Fibroblast of lung (primary cell): ENCODE data around the gene ACVR1C. TPM values are rescaled to one million over a fixed set of nuclear protein-coding genes. Genes with fewer than 3 reads are reported as not detected.
A peak's percentile ranks its signal among the peaks of the same experiment; 100 is the strongest.

Source experiments
- DNase-seq, 2 donors: peaks; one replicate each; pipeline versions ENCODE4 v3.0.0 to v3.0.0-alpha.2; 2010; ENCODE audit warnings: low read depth in 2 of 2
- H2AFZ ChIP-seq: 2 replicates; pipeline ENCODE4 v1.5.1; 2012; ENCODE audit warnings: low read length, control low read depth, inconsistent platforms
- H3K27ac ChIP-seq: 2 replicates; pipeline ENCODE4 v1.5.1; 2011; ENCODE audit warnings: low read length, control low read depth; ENCODE audit not compliant: insufficient read depth
- H3K27me3 ChIP-seq: 2 replicates; pipeline ENCODE4 v1.5.1; 2011; ENCODE audit warnings: mild to moderate bottlenecking, low read length; ENCODE audit not compliant: control insufficient read depth, insufficient read depth
- H3K36me3 ChIP-seq: 2 replicates; pipeline ENCODE4 v1.5.1; 2011; ENCODE audit warnings: low read length; ENCODE audit not compliant: control insufficient read depth, insufficient read depth
- H3K4me1 ChIP-seq: 2 replicates; pipeline ENCODE4 v1.5.1; 2011; ENCODE audit warnings: low read length; ENCODE audit not compliant: control insufficient read depth, insufficient read depth; ENCODE audit errors: extremely low read depth
- H3K4me2 ChIP-seq: 2 replicates; pipeline ENCODE4 v1.5.1; 2011; ENCODE audit warnings: low read length, control low read depth; ENCODE audit not compliant: insufficient read depth; ENCODE audit errors: extremely low read depth
- H3K4me3 ChIP-seq, 4 experiments: fragments of 200-600 bp in 1 of 4; sonication (generic) in 1 of 4; replicated peaks in 1 of 4; 2 replicates each; pipeline ENCODE4 v1.5.1; 2011 to 2016; ENCODE audit warnings: low read length in 4 of 4, low read depth in 3 of 4, mild to moderate bottlenecking in 3 of 4, control low read depth in 2 of 4, inconsistent platforms in 1 of 4, mixed read lengths in 1 of 4; ENCODE audit not compliant: insufficient read depth in 1 of 4; ENCODE audit errors: control extremely low read depth in 1 of 4
- H3K79me2 ChIP-seq: 2 replicates; pipeline ENCODE4 v1.5.1; 2012; ENCODE audit warnings: mild to moderate bottlenecking, low read length, inconsistent platforms; ENCODE audit not compliant: control insufficient read depth, insufficient read depth
- H3K9ac ChIP-seq: 2 replicates; pipeline ENCODE4 v1.5.1; 2011; ENCODE audit warnings: mild to moderate bottlenecking, low read length, control low read depth; ENCODE audit not compliant: insufficient read depth
- H3K9me3 ChIP-seq: 2 replicates; pipeline ENCODE4 v1.5.1; 2012; ENCODE audit warnings: low read depth, low read length; ENCODE audit not compliant: control insufficient read depth, insufficient read depth
- H4K20me1 ChIP-seq: 2 replicates; pipeline ENCODE4 v1.5.1; 2011; ENCODE audit warnings: low read length; ENCODE audit not compliant: control insufficient read depth, insufficient read depth; ENCODE audit errors: extremely low read depth
- EZH2 ChIP-seq: IDR thresholded peaks from 2 replicates; pipeline ENCODE4 v1.5.1; 2012; ENCODE audit warnings: low read length, control low read depth, mild to moderate bottlenecking; ENCODE audit errors: missing control alignments
- polyA plus RNA-seq, 2 donors: library from polyadenylated mRNA; depleted of rRNA in 1 of 2; stranded (reverse) in 1 of 2; unstranded in 1 of 2; fragments of >200 nt; gene quantifications; 2 replicates each; pipeline ENCODE4 v1.2.1, GENCODE V29; 2011 to 2012; ENCODE audit warnings: missing spikeins in 1 of 2
- total RNA-seq: library from RNA; depleted of rRNA; stranded (reverse); fragments of >200 nt; gene quantifications from 2 replicates; pipeline ENCODE4 v1.2.1, GENCODE V29; 2014
- TF ChIP-seq, protein P1 (sequence below), 2 donors: IDR thresholded peaks in 1 of 2; conservative IDR thresholded peaks in 1 of 2; 1 replicate in 1 of 2; 2 replicates in 1 of 2; pipeline ENCODE4 v1.5.1; 2011 to 2012; ENCODE audit warnings: low read length in 2 of 2, control low read depth in 1 of 2, inconsistent platforms in 1 of 2, low read depth in 1 of 2, mild to moderate bottlenecking in 1 of 2

The ACVR1C gene
- total and polyA plus RNA-seq, 2 donors (not counting 1 experiment from before 2014, with no cell fraction given): 0.35 to 0.83 TPM

- TF ChIP-seq, protein P1, sequence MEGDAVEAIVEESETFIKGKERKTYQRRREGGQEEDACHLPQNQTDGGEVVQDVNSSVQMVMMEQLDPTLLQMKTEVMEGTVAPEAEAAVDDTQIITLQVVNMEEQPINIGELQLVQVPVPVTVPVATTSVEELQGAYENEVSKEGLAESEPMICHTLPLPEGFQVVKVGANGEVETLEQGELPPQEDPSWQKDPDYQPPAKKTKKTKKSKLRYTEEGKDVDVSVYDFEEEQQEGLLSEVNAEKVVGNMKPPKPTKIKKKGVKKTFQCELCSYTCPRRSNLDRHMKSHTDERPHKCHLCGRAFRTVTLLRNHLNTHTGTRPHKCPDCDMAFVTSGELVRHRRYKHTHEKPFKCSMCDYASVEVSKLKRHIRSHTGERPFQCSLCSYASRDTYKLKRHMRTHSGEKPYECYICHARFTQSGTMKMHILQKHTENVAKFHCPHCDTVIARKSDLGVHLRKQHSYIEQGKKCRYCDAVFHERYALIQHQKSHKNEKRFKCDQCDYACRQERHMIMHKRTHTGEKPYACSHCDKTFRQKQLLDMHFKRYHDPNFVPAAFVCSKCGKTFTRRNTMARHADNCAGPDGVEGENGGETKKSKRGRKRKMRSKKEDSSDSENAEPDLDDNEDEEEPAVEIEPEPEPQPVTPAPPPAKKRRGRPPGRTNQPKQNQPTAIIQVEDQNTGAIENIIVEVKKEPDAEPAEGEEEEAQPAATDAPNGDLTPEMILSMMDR (conservative IDR thresholded peaks at IDR 0.05 in 1 of 2, IDR thresholded peaks at IDR 0.05 in 1 of 2; ENCODE audit: low read depth in 1 of 2, low read length in 2 of 2): no peak
- no peak for TF ChIP-seq EZH2
- Histone ChIP-seq H3K9me3 (no peaks in the 10 kb centered on the region), H2AFZ (no peak overlapping the region), H3K27me3 (peaks cover 5% of the 10 kb centered on the region), H3K9ac (no peak overlapping the region), H3K4me2 (no peak overlapping the region), H3K4me1 (no peaks in the 10 kb centered on the region), H3K27ac (no peak overlapping the region), H4K20me1 (no peaks in the 10 kb centered on the region), H3K36me3 (no peaks in the 10 kb centered on the region), H3K79me2 (no peaks in the 10 kb centered on the region), H3K4me3 (no peak overlapping the region)
- no peak for DNase-seq
Measured at GRCh38 chr2:157593411-157593810, 35.3 kb downstream of the ACVR1C start.

- Histone ChIP-seq H3K4me2 (no peak overlapping the region), H3K4me1 (no peaks in the 10 kb centered on the region), H3K27me3 (peaks cover 5% of the 10 kb centered on the region), H2AFZ (no peak overlapping the region), H3K36me3 (no peaks in the 10 kb centered on the region), H3K27ac (no peak overlapping the region), H3K9me3 (no peaks in the 10 kb centered on the region), H3K79me2 (no peaks in the 10 kb centered on the region), H4K20me1 (no peaks in the 10 kb centered on the region), H3K4me3 (no peak overlapping the region), H3K9ac (no peak overlapping the region)
- TF ChIP-seq EZH2: no peak
- TF ChIP-seq, protein P1 (conservative IDR thresholded peaks at IDR 0.05 in 1 of 2, IDR thresholded peaks at IDR 0.05 in 1 of 2; ENCODE audit: low read depth in 1 of 2, low read length in 2 of 2): peak; percentile 11 to 14
- DNase-seq: peak; percentile 1 to 17
Measured at GRCh38 chr2:157592948-157593347, 35.7 kb downstream of the ACVR1C start.

- H3K4me1 ChIP-seq: no peaks in the 10 kb centered on the region
- no peaks in the 10 kb centered on the region for H3K79me2 ChIP-seq
- no peak overlapping the region for H3K9ac ChIP-seq
- no peaks in the 10 kb centered on the region for H3K36me3 ChIP-seq
- H3K27me3 ChIP-seq: peaks cover 5% of the 10 kb centered on the region
- H3K27ac ChIP-seq: no peak overlapping the region
- no peaks in the 10 kb centered on the region for H4K20me1 ChIP-seq
- no peaks in the 10 kb centered on the region for H3K9me3 ChIP-seq
- no peak overlapping the region for H3K4me2 ChIP-seq
- TF ChIP-seq EZH2: no peak
- TF ChIP-seq, protein P1 (conservative IDR thresholded peaks at IDR 0.05 in 1 of 2, IDR thresholded peaks at IDR 0.05 in 1 of 2; ENCODE audit: low read depth in 1 of 2, low read length in 2 of 2): no peak
- no peak for DNase-seq
- H3K4me3 ChIP-seq: no peak overlapping the region
- H2AFZ ChIP-seq: no peak overlapping the region
Measured at GRCh38 chr2:157592374-157592773, 36.3 kb downstream of the ACVR1C start.
